ENCODE measurements around the gene SANBR. TPM values are rescaled to one million over a fixed set of nuclear protein-coding genes. Genes with fewer than 3 reads are reported as not detected.

The SANBR gene
- total and polyA plus RNA-seq, 2 of the 4 experiments (the other 2 are of a cell fraction): 3.3 to 3.8 TPM

DNA sequence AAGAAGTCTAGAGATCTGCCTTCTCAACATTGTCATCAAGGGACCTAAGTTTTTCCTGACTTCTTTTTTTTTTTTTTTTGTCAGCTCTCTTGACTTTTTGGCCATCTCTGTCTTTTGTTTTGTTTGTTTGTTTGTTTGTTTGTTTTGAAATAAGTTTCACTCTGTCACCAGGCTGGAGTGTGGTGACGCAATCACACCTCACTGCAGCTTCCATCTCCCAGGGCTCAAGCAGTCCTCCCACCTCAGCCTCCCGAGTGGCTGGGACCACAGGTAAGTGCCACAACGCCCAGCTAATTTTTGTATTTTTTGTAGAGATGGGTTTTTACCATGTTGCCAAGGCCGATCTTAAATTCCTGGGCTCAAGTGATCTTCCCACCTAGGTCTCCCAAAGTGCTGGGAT lies 42.0 kb upstream of the SANBR start:
- no peak overlapping the region for H2AFZ ChIP-seq (replicated peaks; ENCODE audit: low read length, poor library complexity)
- no peak overlapping the region for H2BK5ac ChIP-seq (ENCODE audit: low read depth, low read length, poor library complexity, severe bottlenecking)
- H4K91ac ChIP-seq (ENCODE audit: insufficient read depth, low read depth, low read length): no peak overlapping the region
- H3K79me1 ChIP-seq (ENCODE audit: low read depth in 1 of 2, low read length in 2 of 2): peaks cover 9 to 48% of the 10 kb centered on the region in 2 experiments; a peak in 3 of 4 replicates
- no peak overlapping the region for H3K14ac ChIP-seq (replicated peaks; ENCODE audit: low read depth, low read length)
- WGBS, 2 experiments (ENCODE audit: extremely low coverage in 2 of 2, insufficient read length in 1 of 2): no CpG with 5 or more reads among the region's 4 CpGs
- no peak overlapping the region for H3K56ac ChIP-seq (ENCODE audit: extremely low read depth, insufficient read depth, low read length)
- no peak overlapping the region for H4K5ac ChIP-seq (ENCODE audit: low read depth, low read length)
- H3K9ac ChIP-seq (ENCODE audit: low read depth, low read length): no peak overlapping the region
- H2BK15ac ChIP-seq (ENCODE audit: low read depth, low read length): no peak overlapping the region
- no peak overlapping the region for H3K23ac ChIP-seq (ENCODE audit: low read depth, low read length)
- no peak overlapping the region for H4K8ac ChIP-seq (ENCODE audit: low read depth in 2 of 2, low read length in 2 of 2)
- TF ChIP-seq BHLHE40 (IDR thresholded peaks at IDR 0.05; ENCODE audit: low read depth, low read length) (no peak), SMC3 (IDR thresholded peaks at IDR 0.05; ENCODE audit: low read depth, low read length) (no peak), POLR2A (IDR thresholded peaks at IDR 0.05; ENCODE audit: low read depth, low read length) (no peak), CEBPB (IDR thresholded peaks at IDR 0.05; ENCODE audit: low read depth, low read length) (peak; percentile 83)
- TF ChIP-seq, protein P1, sequence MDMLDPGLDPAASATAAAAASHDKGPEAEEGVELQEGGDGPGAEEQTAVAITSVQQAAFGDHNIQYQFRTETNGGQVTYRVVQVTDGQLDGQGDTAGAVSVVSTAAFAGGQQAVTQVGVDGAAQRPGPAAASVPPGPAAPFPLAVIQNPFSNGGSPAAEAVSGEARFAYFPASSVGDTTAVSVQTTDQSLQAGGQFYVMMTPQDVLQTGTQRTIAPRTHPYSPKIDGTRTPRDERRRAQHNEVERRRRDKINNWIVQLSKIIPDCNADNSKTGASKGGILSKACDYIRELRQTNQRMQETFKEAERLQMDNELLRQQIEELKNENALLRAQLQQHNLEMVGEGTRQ (IDR thresholded peaks at IDR 0.05; ENCODE audit: low read depth, low read length): no peak
- ATAC-seq (ENCODE audit: low read depth) (no peak), DNase-seq (no peak)
- no peak overlapping the region for H3K4me2 ChIP-seq (ENCODE audit: low read depth, low read length)
- no peak overlapping the region for H2BK20ac ChIP-seq (ENCODE audit: low read depth, low read length)
- H2AK5ac ChIP-seq (ENCODE audit: low read depth, low read length): no peak overlapping the region
- dilution Hi-C loops (cut with HindIII; ENCODE audit: low sequenced_read_pairs, unreplicated experiment): no loop called here
- no peaks in the 10 kb centered on the region for H3K4me1 ChIP-seq (ENCODE audit: control insufficient read depth, insufficient read depth, low read length)
- intact Hi-C loops (cut with micrococcal nuclease): no loop called here
- H3K27me3 ChIP-seq (ENCODE audit: control insufficient read depth, insufficient read depth, low read length): no peaks in the 10 kb centered on the region
- ChIA-PET POLR2A (ENCODE audit: unreplicated experiment) (no interaction called here), CTCF (no interaction called here)
- no peak overlapping the region for H3K18ac ChIP-seq (ENCODE audit: low read depth, low read length)
- no peak overlapping the region for H3K27ac ChIP-seq (ENCODE audit: insufficient read depth, low read length)
- peaks cover 8% of the 10 kb centered on the region for H3K36me3 ChIP-seq (ENCODE audit: control insufficient read depth, insufficient read depth, low read length)
- BruUV-seq (replicated peaks): no TSS peak
- H3K9me1 ChIP-seq (ENCODE audit: insufficient read depth, low read length): peaks cover 3% of the 10 kb centered on the region; the same call in 1 of the 2 replicates
- in situ Hi-C loops (cut with MboI; ENCODE audit: low sequenced_read_pairs): no loop called here
- no peak overlapping the region for H2AK9ac ChIP-seq (replicated peaks; ENCODE audit: low read depth, low read length, poor library complexity)
- peaks cover 16% of the 10 kb centered on the region for H4K20me1 ChIP-seq (ENCODE audit: insufficient read depth, low read length)
- H3K9me3 ChIP-seq (ENCODE audit: control insufficient read depth, insufficient read depth, low read length): no peaks in the 10 kb centered on the region
- no peak overlapping the region for H2BK120ac ChIP-seq (ENCODE audit: low read depth, low read length)
- no peak overlapping the region for H3K4me3 ChIP-seq (ENCODE audit: insufficient read depth, low read depth, low read length)
- no peak overlapping the region for H3K4ac ChIP-seq (ENCODE audit: low read depth, low read length)
